GM18519 (cell line): Measurements from ENCODE around the gene SLC29A4.
"Not testable (repeated sequence)": the region's sequence is repeated elsewhere in the genome, so short reads cannot be mapped to it uniquely, and the experiment has no call there.

Experiments
- ATAC-seq: cut with Tn5 transposase; IDR thresholded peaks from one replicate; pipeline ENCODE4 v1.9.1; 2021; ENCODE audit warnings: mild to moderate bottlenecking, moderate library complexity; ENCODE audit not compliant: unreplicated experiment, low FRiP score

The SLC29A4 gene

DNA sequence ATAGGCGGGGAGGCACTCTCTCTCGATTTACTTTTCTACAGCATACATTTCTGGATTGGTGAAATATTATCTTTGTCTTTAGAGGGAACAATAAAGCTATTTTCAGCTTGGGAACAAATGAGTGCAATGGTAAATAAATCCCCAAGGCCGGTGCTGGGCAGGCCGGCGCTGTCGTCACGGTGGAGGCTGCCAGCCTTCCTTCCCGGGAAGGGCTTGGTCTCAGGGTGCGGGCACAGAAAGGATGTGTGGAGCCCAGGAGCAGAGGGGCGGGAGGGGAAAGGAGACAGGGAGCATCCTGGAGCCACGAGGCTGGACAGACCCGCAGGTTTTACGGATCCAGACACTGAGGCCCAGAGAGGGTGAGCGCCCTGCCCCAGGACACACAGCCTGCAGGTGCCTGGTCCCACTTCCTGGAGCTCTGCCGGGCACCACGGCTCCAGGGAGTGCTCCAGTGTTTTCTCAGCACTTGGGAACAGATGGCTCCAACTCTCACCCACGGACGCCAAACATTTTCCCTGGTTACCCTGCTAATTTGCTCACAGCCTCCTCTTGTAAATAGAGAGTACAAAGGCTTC lies 8.8 kb upstream of the SLC29A4 start:
- ATAC-seq: not testable (repeated sequence)

DNA sequence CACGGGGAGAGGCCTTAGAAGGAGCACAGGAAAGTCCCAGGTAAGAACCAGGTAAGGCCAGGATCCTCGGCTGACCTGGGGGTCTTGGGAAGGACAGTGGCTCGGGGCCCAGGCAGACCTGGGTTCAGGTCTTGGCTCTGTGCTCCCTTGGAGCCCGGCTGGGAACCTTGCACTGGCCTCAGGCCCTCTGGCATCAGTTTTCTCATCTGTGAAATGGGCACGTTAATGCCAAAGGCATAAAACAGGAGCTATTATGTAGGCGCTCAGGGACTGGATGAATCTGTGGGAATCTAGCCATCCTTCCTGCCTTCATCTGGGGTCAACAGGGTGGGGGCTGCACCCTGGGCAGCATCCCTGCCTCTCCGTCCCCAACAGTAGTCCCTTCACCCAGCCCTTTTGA lies 8.3 kb upstream of the SLC29A4 start:
- ATAC-seq: no peak

DNA sequence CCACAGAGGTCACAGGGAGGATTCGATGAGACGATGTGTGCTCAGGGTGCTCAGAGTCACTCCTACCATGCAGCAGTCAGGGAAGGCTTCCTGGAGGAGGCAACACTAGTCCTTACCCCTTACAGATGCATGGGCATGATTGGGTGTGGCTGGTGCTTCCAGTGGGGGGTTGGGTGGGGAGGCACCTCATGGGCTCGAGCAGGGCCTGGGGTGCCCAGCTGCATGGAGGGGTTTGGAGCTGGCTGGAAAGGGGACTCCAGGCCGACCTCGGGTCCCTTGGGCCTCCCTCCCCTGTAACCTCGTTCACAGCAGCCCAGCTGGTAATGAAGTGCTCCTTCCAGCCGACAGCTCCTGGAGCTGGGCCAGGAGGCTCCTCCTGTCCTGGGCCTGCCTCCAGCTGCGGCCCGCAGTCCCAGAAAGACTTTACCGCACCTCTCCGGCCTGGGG lies 7.7 kb upstream of the SLC29A4 start:
- ATAC-seq: not testable (repeated sequence)

DNA sequence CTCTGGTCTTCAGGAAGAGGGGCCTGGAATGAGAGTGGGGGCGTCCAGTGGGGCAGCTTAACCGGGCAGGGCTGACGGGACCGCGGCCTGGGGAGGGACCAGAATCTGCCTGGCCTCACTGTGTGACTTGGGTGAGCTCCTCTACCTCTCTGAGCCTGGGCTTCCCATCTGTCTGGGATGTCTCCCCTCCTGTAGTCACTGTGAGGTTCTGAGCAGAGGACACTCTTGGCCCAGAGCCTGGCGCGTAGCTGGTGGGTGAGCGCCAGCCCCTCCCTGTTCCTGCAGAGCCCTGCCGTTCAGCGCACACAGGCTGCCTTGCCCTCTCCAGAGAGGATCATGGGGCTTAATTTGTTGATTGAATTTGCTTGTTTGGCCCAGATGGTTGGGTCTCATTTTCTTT lies 7.2 kb upstream of the SLC29A4 start:
- ATAC-seq: not testable (repeated sequence)

DNA sequence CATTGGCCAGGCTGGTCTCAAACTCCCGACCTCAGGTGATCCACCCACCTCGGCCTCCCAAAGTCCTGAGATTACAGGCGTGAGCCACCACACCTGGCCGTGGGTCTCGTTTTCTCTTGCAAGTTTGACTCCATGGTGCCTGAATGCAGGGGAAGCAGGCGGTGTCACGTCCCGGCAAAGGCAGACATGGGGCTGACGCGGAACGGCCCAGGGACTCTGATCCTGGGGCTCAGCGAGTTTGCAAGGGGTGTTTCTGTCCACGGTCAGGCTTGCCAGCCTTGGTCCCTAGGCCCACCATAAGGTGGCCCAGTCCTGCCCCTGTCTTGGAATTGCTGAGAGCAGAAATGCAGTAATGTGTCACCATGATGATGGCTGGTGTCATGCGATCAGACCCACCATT lies 6.6 kb upstream of the SLC29A4 start:
- ATAC-seq: not testable (repeated sequence)

DNA sequence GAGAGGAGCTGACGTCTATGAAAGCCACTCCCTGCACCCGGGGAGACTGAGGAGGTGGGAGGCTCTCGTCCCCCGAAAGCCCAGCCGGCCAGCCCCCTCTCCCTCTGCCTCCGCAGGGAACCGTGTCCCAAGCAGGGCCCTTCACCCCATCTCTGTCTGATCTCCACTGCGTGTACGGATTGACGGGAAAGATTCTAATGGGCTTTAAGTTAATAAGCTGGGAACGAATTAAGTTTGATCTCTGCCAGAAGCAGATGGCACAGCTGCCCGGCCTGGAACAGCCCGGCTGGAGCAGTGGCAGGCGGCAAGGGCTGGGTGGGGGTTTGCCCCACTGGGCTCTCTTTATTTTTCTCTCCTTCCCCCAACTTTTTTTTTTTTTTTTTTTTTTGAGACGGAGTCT lies 6.1 kb upstream of the SLC29A4 start:
- no peak for ATAC-seq

DNA sequence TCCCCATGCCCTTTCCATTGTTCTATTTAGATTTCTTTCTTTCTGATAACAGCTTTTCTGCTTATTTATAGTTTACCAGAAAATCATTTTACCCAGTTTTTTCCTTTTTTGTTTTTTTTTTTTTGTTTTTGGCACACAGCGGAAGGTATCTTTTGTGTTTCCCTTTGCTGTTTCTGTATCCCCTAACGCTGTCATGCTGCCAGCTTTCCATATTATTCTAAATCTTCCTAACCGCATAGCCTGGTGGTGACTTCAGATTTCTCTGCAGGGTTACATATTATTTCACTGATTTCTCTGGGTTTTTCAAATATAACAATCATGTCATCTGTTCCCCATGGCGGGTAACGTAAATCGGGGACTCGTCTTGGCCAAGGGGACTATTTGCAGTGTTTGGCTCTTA lies 4.0 kb upstream of the SLC29A4 start:
- no peak for ATAC-seq

DNA sequence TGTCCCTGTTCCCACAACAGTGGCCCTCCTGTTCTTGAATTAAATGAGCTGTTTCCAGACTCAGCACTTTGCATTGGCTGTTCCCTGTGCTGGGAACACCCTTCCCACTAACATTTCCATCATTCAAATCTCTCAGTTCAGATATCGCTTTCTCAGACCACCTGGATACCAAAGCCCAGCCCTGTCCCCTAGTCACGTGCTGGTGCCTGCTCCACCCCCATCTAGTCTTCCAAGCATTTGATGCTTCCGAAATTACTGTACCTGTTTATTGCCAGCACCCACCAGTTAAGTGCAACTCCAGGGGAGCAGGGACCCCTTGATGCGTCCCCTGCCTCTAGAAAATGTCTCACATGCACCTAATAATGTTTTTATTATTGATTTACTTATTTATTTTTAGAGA lies 3.0 kb upstream of the SLC29A4 start:
- ATAC-seq: no peak

DNA sequence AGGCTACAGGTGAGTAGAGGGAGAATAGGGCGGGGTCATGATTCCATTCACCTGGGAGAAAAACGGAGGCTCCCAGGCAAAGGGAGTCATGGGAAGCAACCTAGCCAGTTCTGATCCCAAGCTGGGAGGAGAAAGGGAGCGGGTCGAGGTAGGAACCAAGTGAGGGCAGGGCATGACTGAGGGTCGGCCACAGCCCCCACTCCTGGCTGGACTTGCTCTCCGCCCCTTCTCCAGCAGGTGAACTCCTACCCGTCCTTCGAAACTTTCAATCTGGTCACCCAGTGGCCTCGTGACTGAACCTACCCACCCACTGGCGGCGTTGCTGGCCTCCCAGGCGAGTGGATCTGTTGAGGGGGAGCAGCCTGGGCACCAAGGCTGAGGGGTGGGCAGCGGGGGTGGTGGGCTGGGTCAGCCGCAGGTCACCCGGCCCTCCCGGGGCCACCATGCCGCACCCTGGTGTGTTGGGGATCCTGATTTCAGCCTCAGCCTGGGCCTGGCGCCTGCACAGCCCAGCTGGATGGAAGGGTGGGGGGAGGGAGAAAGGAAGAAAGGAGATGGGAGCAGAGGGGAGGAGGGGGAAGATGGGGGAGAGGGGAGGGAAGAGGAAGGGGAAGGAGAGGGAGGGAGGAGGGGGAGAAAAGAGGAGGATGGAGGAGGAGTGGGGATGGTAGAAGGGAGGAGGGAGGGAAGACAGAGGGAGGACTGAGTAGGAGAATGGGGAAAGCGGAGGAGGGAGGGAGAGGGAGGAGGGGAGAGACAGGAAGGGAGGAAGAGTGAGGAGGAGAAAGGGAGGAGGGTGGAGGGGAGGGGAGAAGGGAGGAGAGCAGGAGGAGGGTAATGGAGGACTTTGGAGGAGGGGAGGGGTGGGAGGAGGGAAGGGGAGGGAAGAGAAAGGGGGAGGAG lies 894 bp upstream of the SLC29A4 start:
- not testable (repeated sequence) for ATAC-seq

DNA sequence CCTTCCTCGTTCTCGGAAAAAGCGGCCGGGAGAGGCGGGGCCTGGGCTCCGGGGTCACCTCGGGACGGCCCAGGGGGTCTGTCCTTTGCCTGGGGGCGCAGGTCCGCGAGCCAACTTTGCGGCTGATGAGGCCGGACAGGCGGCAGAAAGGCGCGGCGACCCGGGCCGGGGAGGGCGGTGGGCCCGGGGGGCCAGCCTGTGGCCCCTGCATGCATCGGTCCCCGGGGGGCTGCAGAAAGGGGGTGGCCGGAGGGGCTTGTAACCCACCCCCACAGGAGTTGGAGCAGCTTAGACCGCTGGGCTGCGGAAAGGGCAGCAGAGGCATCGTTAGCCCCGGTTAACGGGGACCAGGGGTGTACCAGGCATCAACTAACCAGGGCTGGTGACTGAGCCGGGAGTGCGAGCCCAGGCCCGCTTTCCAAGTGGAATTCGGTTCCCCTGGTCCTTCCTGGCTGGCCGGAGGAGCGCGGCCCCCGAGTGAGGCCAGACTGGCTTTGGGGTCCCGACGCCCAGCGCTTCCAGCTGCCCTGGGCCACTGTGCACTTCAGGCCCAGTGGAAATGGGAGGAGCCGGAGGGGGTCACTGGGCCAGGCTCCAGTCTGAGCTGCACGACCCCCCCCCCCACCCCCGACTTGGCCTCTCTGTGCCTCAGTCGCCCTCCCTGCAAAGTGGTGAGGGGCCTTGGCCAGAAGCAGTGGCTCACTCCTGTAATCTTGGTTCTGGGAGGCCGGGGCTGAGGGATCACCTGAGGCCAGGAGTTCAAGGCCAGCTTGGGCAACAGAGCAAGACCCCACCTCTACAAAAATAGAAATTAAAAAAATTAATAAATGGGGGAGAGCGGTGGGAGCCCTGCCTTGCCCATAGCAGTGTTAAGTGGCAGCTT lies 919 bp downstream of the SLC29A4 start:
- ATAC-seq: no peak

DNA sequence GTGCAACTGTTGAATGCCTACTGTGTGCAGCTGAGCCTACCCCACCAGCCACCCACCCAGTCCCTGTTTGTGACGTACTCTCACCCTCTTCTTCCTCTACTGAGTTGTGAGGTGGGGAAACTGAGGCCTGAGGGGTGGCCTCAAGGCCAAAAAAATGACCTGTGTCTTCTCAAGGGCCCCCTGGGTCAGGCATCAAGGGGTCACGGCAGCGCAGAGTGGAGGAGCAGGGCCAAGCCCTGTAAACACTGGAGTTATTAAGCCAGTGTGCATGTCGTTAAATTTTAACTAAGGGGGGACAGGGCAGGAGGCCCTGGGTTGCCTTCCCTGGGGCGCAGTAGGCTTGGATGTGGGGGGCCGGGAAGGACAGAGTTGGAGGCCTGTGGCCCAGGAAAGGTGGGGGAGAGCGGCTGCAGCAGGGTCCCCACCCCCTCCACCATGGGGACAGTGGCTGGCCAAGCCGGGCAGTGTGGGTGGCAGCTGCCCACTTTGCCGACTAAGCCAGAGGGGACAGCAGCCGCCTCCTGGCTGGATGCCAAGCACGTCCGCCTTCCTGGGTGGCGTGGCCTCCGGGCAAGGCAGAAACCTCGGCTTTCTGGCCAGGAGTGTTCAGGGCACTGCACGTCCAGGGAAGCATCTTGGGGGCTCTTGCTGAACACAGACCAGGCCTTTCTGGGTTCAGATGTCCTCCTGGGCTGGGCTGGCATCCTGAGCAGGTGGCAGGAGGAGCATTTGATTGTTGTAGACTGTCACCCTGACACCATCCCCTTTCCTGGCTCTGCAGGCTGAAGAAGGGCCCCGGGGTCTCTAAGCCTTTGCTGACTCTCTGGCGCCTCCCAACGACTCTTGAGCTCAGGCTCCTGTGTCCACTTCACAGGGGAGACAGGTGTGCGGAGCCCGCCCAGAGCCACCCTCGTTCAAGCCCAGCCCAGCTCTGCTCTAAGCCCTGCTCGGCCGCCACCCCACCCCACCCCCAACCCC lies 1.9 kb downstream of the SLC29A4 start:
- ATAC-seq: no peak

DNA sequence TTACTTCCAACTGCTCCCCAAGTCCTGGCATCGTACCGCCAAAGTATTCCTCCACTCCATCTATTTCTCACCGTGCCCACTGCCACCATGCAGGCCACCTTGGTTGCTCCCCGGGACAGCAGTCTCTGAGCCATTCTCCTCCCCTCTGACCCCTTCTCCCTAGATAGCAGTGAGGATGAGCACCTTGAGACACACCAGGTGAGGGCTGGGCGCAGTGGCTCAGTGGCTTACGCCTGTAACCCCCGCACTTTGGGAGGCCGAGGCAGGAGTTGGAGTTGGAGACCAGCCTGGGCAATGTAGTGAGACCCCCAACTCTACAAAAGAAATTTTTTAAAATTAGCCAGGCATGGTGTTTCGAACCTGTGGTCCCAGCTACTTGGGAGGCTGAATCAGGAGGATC lies 4.2 kb downstream of the SLC29A4 start:
- no peak for ATAC-seq

DNA sequence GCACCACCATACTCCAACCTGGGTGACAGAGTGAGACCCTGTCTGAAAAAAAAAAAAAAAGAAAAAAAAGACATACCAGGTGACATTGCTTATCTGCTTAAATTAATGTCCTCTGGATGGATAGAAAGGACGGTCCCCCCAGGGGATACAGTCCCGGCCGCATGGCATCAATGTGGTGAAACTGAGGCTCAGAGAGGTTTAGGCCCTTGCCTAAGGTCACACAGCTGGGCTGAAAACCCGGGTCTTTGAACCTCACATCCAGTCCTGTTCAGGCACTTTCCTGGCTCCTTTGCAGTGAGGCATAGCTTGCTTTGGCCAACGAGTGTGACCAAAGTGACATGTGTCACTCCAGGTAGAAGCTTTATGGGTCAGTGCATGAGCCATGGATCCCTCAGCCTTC lies 4.6 kb downstream of the SLC29A4 start:
- ATAC-seq: not testable (repeated sequence)

DNA sequence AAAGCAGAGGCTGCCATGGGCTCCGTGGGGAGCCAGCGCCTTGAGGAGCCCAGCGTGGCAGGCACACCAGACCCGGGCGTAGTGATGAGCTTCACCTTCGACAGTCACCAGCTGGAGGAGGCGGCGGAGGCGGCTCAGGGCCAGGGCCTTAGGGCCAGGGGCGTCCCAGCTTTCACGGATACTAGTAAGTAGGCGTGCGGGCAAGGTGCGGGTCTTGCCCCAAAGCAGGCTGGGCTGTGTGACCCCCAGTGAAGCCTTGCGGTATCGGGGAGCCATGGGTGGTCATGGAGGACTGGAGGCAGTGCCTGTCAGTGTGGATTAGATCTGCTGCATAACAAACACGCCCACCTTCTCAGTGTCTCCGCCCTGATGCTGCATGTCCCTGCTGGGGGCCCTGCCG lies 5.1 kb downstream of the SLC29A4 start:
- no peak for ATAC-seq

DNA sequence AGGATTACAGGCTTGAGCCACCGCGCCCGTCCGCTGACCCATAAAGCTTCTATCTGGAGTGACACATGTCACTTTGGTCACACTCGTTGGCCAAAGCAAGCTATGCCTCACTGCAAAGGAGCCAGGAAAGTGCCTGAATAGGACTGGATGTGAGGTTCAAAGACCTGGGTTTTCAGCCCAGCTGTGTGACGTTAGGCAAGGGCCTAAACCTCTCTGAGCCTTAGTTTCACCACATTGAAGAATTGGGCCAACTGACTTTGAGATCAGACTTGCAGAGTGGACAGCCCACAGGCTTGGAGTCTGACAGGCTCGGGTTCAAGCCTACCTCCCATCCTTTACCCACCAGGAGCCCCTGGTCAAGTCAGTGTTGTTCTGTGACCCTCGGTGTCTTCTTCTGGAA lies 5.8 kb downstream of the SLC29A4 start:
- not testable (repeated sequence) for ATAC-seq

DNA sequence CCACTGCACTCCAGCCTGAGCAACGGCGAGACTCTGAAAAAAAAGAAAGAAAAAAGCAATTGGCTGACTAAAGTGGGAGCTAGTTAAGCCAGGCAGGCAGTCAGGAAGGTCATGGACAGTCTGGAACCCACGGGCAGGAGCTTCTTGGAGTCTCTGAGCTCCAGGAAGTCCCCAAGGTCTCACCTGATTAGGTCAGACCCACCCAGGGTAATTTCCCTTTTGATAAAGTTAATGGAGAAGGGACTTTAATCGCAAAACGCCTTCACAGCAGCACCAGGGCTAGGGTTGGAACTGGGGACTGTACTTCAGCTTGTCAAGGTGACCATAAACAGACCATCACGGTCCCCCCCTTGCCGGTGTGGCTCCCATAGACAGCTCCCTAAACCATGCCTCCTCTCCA lies 6.6 kb downstream of the SLC29A4 start:
- no peak for ATAC-seq

DNA sequence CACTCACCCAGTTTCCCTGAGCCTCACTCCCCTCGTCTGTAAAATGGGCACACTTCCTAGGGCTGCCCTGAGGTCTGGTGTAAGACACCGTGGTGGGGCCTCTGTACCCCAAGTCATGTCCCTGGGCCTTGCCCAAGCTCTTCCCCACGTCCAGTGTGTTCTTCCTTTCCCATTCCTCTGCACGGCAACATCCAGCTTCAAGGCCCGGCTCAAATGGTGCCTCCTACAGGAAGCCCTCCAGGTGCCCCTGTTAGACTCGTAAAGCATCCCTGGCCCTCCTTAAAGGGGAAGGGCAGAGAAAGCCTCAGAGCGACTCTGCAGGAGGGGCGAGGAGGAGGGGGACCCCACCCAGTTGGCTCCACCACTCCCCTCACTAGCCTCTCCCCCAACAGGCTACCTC lies 8.6 kb downstream of the SLC29A4 start:
- ATAC-seq: no peak

DNA sequence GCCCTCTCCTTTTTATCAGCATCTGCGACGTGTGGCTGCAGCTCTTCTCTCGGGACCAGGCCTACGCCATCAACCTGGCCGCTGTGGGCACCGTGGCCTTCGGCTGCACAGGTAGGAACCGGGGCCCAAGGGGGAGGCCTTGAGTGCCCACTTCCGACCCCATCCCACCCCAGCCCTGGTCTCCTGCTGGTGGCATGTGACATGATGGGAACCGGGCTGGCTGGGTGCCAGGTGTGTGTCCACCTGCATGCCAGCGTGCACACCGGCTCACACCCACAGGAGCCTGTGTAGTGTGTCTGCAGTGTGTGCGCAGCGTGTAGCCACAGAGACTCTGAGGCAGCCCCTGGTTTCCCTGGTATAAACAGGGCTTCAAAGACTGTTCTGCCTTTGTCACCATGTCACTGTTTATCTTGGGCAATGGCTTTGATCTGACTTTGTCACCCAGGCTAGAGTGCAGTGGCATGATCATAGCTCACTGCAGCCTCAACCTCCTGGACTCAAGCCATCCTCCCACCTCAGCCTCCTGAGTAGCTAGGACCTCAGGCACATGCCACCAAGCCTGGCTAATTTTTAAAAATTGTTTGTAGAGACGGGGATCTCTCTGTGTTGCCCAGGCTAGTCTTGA lies 9.1 kb downstream of the SLC29A4 start:
- not testable (repeated sequence) for ATAC-seq

DNA sequence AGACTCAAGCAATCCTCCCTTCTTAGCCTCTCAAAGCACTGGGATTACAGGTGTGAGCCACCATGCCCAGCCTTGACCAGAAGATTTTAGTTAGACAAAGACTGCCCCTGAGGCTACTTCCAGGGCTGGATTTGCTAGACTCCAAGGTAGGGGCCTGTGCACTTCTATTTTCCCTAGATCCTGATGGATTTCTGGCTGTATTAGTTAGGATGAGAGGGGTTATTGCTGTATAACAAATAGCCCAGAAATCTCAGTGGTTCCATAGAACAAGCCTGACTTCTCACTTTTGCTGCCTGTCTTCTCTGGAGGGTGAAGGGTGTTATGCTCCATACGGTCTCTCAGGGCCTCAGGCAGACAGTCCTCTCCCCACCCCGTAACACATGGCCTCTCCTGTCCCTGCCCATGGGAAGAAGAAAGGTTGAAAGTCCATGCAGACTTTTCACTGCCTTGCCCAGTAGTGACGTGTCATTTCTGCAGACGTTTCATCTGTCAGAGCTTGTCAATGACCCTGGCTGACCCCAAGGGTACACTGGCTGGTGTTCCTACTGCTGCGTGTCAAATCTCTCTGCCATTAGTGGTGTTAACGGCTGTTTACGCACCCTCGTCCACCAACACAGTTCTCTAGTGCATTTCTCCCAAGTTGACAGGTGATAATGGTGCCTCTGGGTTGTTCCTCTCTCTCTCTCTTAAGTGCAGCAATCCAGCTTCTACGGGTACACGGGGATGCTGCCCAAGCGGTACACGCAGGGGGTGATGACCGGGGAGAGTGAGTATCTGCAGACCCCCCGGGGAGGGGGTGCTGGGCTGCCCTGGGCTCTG lies 11.6 kb downstream of the SLC29A4 start:
- ATAC-seq: no peak
